HG02763 (cell line): ENCODE measurements around the gene ZNRD2.

Experiments used
- ATAC-seq: cut with Tn5 transposase; IDR thresholded peaks from one replicate; pipeline ENCODE4 v1.9.1; 2021; ENCODE audit warnings: mild to moderate bottlenecking, moderate library complexity; ENCODE audit not compliant: unreplicated experiment

Gene ZNRD2

GRCh38 chr11:65607614-65608426 is 37.5 kb downstream of the ZNRD2 start:
- no peak for ATAC-seq

- ATAC-seq = no peak
These were observed 39.0 kb downstream of the ZNRD2 start for GRCh38 chr11:65609229-65609628.

- ATAC-seq = no peak
These were observed 39.4 kb downstream of the ZNRD2 start for GRCh38 chr11:65609665-65610064.

GRCh38 chr11:65610404-65610803 is 40.1 kb downstream of the ZNRD2 start:
- no peak for ATAC-seq

GRCh38 chr11:65611028-65611757 is 40.9 kb downstream of the ZNRD2 start:
- no peak for ATAC-seq

GRCh38 chr11:65611758-65612603 is 41.7 kb downstream of the ZNRD2 start:
- ATAC-seq = no peak

GRCh38 chr11:65612691-65613090 is 42.4 kb downstream of the ZNRD2 start:
- ATAC-seq = no peak

- no peak for ATAC-seq
These were observed 43.0 kb downstream of the ZNRD2 start for GRCh38 chr11:65613091-65613928.

- peak; percentile 81 for ATAC-seq
These were observed 45.1 kb downstream of the ZNRD2 start, which contains the start of gene PCNX3 for GRCh38 chr11:65615229-65615949. Gene PCNX3, plus strand, starts transcription at chr11:65615776. Its CDS starts 536 bp downstream, at chr11:65616312.

- peak; percentile 8 for ATAC-seq
These were observed 45.8 kb downstream of the ZNRD2 start for GRCh38 chr11:65615950-65616574.

- ATAC-seq = no peak
These were observed 46.3 kb downstream of the ZNRD2 start for GRCh38 chr11:65616575-65617001.

- ATAC-seq = no peak
These were observed 47.0 kb downstream of the ZNRD2 start for GRCh38 chr11:65617136-65617850.

GRCh38 chr11:65617990-65618751 is 47.9 kb downstream of the ZNRD2 start:
- ATAC-seq = no peak

GRCh38 chr11:65618763-65619162 is 48.5 kb downstream of the ZNRD2 start:
- no peak for ATAC-seq

- no peak for ATAC-seq
These were observed 49.1 kb downstream of the ZNRD2 start for GRCh38 chr11:65619281-65619928.

- ATAC-seq = no peak
These were observed 50.4 kb downstream of the ZNRD2 start for GRCh38 chr11:65620666-65621065.

GRCh38 chr11:65621460-65621859 is 51.2 kb downstream of the ZNRD2 start:
- ATAC-seq = no peak
